Measurements from ENCODE around the gene BGN.

GRCh38 chrX:153446950-153447580 lies 47.7 kb upstream of the BGN start:
- TF ChIP-seq CTCF (tag by site-specific recombination; IDR thresholded peaks at IDR 0.05) (no peak), ZNF140 (tag by site-specific recombination; IDR thresholded peaks at IDR 0.05) (no peak), ATF2 (tag by site-specific recombination; IDR thresholded peaks at IDR 0.05; ENCODE audit: low read depth) (no peak), ZNF548 (tag by site-specific recombination; IDR thresholded peaks at IDR 0.05) (no peak), ZNF292 (tag by site-specific recombination; IDR thresholded peaks at IDR 0.05; ENCODE audit: borderline replicate concordance, low read depth) (no peak), YY1 (tag by site-specific recombination; IDR thresholded peaks at IDR 0.05) (no peak), ZNF121 (tag by site-specific recombination; IDR thresholded peaks at IDR 0.05) (no peak), INSM2 (tag by site-specific recombination; IDR thresholded peaks at IDR 0.05) (no peak), ZNF311 (tag by site-specific recombination; IDR thresholded peaks at IDR 0.05; ENCODE audit: borderline replicate concordance) (no peak), PRDM10 (tag by site-specific recombination; IDR thresholded peaks at IDR 0.05) (no peak), ZNF350 (tag by site-specific recombination; IDR thresholded peaks at IDR 0.05) (no peak), REST (tag by site-specific recombination; IDR thresholded peaks at IDR 0.05) (no peak)
